Measurements from ENCODE around the gene MUC5B.
"Not testable (repeated sequence)": the region's sequence is repeated elsewhere in the genome, so short reads cannot be mapped to it uniquely, and the experiment has no call there.

MUC5B gene

DNA sequence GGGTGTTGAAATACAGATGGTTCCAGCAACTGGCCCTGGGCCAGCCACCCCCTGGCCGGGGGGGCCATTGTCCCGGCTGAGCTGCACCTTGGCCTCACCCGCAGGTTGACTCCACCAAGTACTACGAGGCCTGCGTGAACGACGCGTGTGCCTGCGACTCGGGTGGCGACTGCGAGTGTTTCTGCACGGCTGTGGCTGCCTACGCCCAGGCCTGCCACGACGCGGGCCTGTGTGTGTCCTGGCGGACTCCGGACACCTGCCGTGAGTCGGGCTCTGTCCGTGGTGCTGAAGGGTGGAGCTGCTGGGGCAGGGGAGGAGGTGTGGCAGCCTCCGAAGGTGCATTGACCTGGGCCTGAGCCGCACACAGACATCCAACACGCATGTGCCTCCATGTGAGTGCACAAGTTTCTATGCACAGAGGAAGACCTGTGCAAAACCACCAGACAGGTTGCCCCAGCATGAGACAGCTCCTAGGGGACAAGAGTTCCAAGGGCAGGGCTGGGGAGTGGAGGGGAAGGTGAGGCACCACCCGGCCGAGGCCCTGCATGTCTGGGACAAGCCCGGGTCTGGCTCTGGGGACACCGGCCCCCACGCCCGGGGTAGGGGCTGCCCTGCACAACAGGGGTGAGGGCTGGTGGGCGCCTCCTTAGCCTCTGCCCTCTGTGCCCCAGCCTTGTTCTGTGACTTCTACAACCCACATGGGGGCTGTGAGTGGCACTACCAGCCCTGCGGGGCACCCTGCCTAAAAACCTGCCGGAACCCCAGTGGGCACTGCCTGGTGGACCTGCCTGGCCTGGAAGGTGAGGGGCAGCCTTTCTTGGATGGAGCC, 16.1 kb downstream of the MUC5B start:
- no peak overlapping the region for H2AFZ ChIP-seq (ENCODE audit: low read depth, low read length)
- peaks cover 6% of the 10 kb centered on the region for H3K9me3 ChIP-seq (ENCODE audit: low read length)
- H3K4me1 ChIP-seq (ENCODE audit: insufficient read depth, low read length), result no peaks in the 10 kb centered on the region
- no peak overlapping the region for H3K4me3 ChIP-seq (ENCODE audit: low read length)
- peaks cover 11% of the 10 kb centered on the region for H3K27me3 ChIP-seq (ENCODE audit: insufficient read depth, low read length)
- H3K36me3 ChIP-seq (ENCODE audit: insufficient read depth, low read length), result no peaks in the 10 kb centered on the region

DNA sequence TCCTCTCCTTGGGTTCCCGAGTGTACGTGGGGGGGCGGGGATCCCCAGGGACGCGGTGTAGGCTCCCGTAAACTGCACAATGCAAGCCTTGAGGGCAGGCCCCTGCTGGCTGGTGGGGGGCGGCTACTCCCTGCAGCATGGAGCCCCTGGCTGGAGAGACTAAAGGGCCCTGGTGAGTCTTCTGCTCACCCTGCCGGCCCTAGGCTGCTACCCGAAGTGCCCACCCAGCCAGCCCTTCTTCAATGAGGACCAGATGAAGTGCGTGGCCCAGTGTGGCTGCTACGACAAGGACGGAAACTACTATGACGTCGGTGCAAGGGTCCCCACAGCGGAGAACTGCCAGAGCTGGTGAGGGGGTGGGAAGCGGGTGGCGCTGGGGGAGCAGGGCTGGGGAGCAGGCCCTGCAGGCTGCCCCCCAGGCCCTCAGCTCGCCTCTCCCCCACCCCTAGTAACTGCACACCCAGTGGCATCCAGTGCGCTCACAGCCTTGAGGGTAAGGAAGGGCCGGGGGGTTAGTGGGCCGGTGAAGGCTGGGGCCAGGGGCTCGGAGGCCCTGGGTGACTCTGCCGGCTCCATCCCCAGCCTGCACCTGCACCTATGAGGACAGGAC, 16.8 kb downstream of the MUC5B start:
- Histone ChIP-seq H3K4me3 (ENCODE audit: low read length) (no peak overlapping the region), H2AFZ (ENCODE audit: low read depth, low read length) (no peak overlapping the region), H3K27me3 (ENCODE audit: insufficient read depth, low read length) (peaks cover 11% of the 10 kb centered on the region), H3K9me3 (ENCODE audit: low read length) (peaks cover 6% of the 10 kb centered on the region), H3K4me1 (ENCODE audit: insufficient read depth, low read length) (no peaks in the 10 kb centered on the region), H3K36me3 (ENCODE audit: insufficient read depth, low read length) (no peaks in the 10 kb centered on the region)

DNA sequence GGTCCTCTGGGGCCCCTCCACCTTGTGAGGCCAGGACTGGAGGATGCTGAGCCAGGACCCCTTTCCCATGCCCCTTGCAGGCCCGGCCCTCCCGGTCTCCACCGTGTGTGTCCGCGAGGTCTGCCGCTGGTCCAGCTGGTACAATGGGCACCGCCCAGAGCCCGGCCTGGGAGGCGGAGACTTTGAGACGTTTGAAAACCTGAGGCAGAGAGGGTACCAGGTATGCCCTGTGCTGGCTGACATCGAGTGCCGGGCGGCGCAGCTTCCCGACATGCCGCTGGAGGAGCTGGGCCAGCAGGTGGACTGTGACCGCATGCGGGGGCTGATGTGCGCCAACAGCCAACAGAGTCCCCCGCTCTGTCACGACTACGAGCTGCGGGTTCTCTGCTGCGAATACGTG, 17.9 kb downstream of the MUC5B start:
- Histone ChIP-seq H3K36me3 (ENCODE audit: insufficient read depth, low read length) (no peaks in the 10 kb centered on the region), H3K9me3 (ENCODE audit: low read length) (peaks cover 8% of the 10 kb centered on the region), H2AFZ (ENCODE audit: low read depth, low read length) (no peak overlapping the region), H3K4me3 (ENCODE audit: low read length) (no peak overlapping the region), H3K27me3 (ENCODE audit: insufficient read depth, low read length) (peaks cover 11% of the 10 kb centered on the region), H3K4me1 (ENCODE audit: insufficient read depth, low read length) (no peaks in the 10 kb centered on the region)

DNA sequence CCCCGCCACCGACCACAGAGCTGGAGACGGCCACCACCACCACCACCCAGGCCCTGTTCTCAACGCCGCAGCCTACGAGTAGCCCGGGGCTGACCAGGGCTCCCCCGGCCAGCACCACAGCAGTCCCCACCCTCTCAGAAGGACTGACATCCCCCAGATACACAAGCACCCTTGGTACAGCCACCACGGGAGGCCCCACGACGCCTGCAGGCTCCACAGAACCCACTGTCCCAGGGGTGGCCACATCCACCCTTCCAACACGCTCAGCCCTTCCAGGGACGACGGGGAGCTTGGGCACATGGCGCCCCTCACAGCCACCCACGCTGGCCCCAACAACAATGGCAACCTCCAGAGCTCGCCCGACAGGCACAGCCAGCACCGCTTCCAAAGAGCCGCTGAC, 18.8 kb downstream of the MUC5B start:
- Histone ChIP-seq H3K4me1 (ENCODE audit: insufficient read depth, low read length) (no peaks in the 10 kb centered on the region), H2AFZ (ENCODE audit: low read depth, low read length) (no peak overlapping the region), H3K9me3 (ENCODE audit: low read length) (peaks cover 8% of the 10 kb centered on the region), H3K27me3 (ENCODE audit: insufficient read depth, low read length) (peaks cover 7% of the 10 kb centered on the region), H3K4me3 (ENCODE audit: low read length) (no peak overlapping the region), H3K36me3 (ENCODE audit: insufficient read depth, low read length) (no peaks in the 10 kb centered on the region)

DNA sequence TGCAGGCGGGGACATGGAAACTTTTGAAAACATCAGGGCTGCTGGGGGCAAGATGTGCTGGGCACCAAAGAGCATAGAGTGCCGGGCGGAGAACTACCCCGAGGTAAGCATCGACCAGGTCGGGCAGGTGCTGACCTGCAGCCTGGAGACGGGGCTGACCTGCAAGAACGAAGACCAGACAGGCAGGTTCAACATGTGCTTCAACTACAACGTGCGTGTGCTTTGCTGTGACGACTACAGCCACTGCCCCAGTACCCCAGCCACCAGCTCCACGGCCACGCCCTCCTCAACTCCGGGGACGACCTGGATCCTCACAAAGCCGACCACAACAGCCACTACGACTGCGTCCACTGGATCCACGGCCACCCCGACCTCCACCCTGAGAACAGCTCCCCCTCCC, 19.4 kb downstream of the MUC5B start:
- no peak overlapping the region for H3K4me3 ChIP-seq (ENCODE audit: low read length)
- H3K4me1 ChIP-seq (ENCODE audit: insufficient read depth, low read length), result no peaks in the 10 kb centered on the region
- peaks cover 4% of the 10 kb centered on the region for H3K27me3 ChIP-seq (ENCODE audit: insufficient read depth, low read length)
- no peak overlapping the region for H2AFZ ChIP-seq (ENCODE audit: low read depth, low read length)
- no peaks in the 10 kb centered on the region for H3K36me3 ChIP-seq (ENCODE audit: insufficient read depth, low read length)
- peaks cover 8% of the 10 kb centered on the region for H3K9me3 ChIP-seq (ENCODE audit: low read length)

DNA sequence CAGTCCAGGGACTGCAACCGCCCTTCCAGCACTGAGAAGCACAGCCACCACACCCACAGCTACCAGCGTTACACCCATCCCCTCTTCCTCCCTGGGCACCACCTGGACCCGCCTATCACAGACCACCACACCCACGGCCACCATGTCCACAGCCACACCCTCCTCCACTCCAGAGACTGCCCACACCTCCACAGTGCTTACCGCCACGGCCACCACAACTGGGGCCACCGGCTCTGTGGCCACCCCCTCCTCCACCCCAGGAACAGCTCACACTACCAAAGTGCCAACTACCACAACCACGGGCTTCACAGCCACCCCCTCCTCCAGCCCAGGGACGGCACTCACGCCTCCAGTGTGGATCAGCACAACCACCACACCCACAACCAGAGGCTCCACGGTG, 19.9 kb downstream of the MUC5B start:
- H3K4me3 ChIP-seq (ENCODE audit: low read length); H3K27me3 ChIP-seq (ENCODE audit: insufficient read depth, low read length); H3K36me3 ChIP-seq (ENCODE audit: insufficient read depth, low read length); H3K4me1 ChIP-seq (ENCODE audit: insufficient read depth, low read length); H3K9me3 ChIP-seq (ENCODE audit: low read length); H2AFZ ChIP-seq (ENCODE audit: low read depth, low read length): not testable (repeated sequence)

DNA sequence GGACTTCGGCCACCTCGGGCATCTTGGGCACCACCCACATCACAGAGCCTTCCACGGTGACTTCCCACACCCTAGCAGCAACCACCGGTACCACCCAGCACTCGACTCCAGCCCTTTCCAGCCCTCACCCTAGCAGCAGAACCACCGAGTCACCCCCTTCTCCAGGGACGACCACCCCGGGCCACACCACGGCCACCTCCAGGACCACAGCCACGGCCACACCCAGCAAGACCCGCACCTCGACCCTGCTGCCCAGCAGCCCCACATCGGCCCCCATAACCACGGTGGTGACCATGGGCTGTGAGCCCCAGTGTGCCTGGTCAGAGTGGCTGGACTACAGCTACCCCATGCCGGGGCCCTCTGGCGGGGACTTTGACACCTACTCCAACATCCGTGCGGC, 20.7 kb downstream of the MUC5B start:
- not testable (repeated sequence) for H3K9me3 ChIP-seq (ENCODE audit: low read length); H3K36me3 ChIP-seq (ENCODE audit: insufficient read depth, low read length); H3K4me1 ChIP-seq (ENCODE audit: insufficient read depth, low read length); H3K27me3 ChIP-seq (ENCODE audit: insufficient read depth, low read length); H3K4me3 ChIP-seq (ENCODE audit: low read length); H2AFZ ChIP-seq (ENCODE audit: low read depth, low read length)

DNA sequence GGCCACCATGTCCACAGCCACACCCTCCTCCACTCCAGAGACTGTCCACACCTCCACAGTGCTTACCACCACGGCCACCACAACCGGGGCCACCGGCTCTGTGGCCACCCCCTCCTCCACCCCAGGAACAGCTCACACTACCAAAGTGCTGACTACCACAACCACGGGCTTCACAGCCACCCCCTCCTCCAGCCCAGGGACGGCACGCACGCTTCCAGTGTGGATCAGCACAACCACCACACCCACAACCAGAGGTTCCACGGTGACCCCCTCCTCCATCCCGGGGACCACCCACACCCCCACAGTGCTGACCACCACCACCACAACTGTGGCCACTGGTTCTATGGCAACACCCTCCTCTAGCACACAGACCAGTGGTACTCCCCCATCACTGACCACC, 21.7 kb downstream of the MUC5B start:
- not testable (repeated sequence) for H2AFZ ChIP-seq (ENCODE audit: low read depth, low read length); H3K36me3 ChIP-seq (ENCODE audit: insufficient read depth, low read length); H3K27me3 ChIP-seq (ENCODE audit: insufficient read depth, low read length); H3K4me3 ChIP-seq (ENCODE audit: low read length); H3K4me1 ChIP-seq (ENCODE audit: insufficient read depth, low read length); H3K9me3 ChIP-seq (ENCODE audit: low read length)

DNA sequence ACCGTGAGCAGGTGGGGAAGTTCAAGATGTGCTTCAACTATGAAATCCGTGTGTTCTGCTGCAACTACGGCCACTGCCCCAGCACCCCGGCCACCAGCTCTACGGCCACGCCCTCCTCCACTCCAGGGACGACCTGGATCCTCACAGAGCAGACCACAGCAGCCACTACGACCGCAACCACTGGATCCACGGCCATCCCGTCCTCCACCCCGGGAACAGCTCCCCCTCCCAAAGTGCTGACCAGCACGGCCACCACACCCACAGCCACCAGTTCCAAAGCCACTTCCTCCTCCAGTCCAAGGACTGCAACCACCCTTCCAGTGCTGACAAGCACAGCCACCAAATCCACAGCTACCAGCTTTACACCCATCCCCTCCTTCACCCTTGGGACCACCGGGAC, 22.9 kb downstream of the MUC5B start:
- H3K27me3 ChIP-seq (ENCODE audit: insufficient read depth, low read length); H3K4me1 ChIP-seq (ENCODE audit: insufficient read depth, low read length); H3K36me3 ChIP-seq (ENCODE audit: insufficient read depth, low read length); H2AFZ ChIP-seq (ENCODE audit: low read depth, low read length); H3K4me3 ChIP-seq (ENCODE audit: low read length); H3K9me3 ChIP-seq (ENCODE audit: low read length): not testable (repeated sequence)

DNA sequence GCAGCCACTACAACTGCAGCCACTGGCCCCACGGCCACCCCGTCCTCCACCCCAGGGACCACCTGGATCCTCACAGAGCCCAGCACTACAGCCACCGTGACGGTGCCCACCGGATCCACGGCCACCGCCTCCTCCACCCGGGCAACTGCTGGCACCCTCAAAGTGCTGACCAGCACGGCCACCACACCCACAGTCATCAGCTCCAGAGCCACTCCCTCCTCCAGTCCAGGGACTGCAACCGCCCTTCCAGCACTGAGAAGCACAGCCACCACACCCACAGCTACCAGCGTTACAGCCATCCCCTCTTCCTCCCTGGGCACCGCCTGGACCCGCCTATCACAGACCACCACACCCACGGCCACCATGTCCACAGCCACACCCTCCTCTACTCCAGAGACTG, 23.4 kb downstream of the MUC5B start:
- peaks cover 13% of the 10 kb centered on the region for H3K9me3 ChIP-seq (ENCODE audit: low read length)
- not testable (repeated sequence) for H3K4me1 ChIP-seq (ENCODE audit: insufficient read depth, low read length); H3K27me3 ChIP-seq (ENCODE audit: insufficient read depth, low read length); H2AFZ ChIP-seq (ENCODE audit: low read depth, low read length); H3K36me3 ChIP-seq (ENCODE audit: insufficient read depth, low read length); H3K4me3 ChIP-seq (ENCODE audit: low read length)

DNA sequence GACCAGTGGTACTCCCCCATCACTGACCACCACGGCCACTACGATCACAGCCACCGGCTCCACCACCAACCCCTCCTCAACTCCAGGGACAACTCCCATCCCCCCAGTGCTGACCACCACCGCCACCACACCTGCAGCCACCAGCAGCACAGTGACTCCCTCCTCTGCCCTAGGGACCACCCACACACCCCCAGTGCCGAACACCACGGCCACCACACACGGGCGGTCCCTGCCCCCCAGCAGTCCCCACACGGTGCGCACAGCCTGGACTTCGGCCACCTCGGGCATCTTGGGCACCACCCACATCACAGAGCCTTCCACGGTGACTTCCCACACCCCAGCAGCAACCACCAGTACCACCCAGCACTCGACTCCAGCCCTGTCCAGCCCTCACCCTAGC, 24.2 kb downstream of the MUC5B start:
- H3K36me3 ChIP-seq (ENCODE audit: insufficient read depth, low read length); H2AFZ ChIP-seq (ENCODE audit: low read depth, low read length); H3K4me3 ChIP-seq (ENCODE audit: low read length); H3K27me3 ChIP-seq (ENCODE audit: insufficient read depth, low read length); H3K4me1 ChIP-seq (ENCODE audit: insufficient read depth, low read length): not testable (repeated sequence)
- H3K9me3 ChIP-seq (ENCODE audit: low read length), result peaks cover 16% of the 10 kb centered on the region

DNA sequence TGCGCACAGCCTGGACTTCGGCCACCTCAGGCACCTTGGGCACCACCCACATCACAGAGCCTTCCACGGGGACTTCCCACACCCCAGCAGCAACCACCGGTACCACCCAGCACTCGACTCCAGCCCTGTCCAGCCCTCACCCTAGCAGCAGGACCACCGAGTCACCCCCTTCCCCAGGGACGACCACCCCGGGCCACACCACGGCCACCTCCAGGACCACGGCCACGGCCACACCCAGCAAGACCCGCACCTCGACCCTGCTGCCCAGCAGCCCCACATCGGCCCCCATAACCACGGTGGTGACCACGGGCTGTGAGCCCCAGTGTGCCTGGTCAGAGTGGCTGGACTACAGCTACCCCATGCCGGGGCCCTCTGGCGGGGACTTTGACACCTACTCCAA, 26.1 kb downstream of the MUC5B start:
- H3K27me3 ChIP-seq (ENCODE audit: insufficient read depth, low read length); H2AFZ ChIP-seq (ENCODE audit: low read depth, low read length); H3K36me3 ChIP-seq (ENCODE audit: insufficient read depth, low read length); H3K4me1 ChIP-seq (ENCODE audit: insufficient read depth, low read length); H3K4me3 ChIP-seq (ENCODE audit: low read length): not testable (repeated sequence)
- H3K9me3 ChIP-seq (ENCODE audit: low read length), result peaks cover 11% of the 10 kb centered on the region

DNA sequence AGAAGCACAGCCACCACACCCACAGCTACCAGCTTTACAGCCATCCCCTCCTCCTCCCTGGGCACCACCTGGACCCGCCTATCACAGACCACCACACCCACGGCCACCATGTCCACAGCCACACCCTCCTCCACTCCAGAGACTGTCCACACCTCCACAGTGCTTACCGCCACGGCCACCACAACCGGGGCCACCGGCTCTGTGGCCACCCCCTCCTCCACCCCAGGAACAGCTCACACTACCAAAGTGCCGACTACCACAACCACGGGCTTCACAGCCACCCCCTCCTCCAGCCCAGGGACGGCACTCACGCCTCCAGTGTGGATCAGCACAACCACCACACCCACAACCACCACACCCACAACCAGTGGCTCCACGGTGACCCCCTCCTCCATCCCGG, 27.5 kb downstream of the MUC5B start:
- not testable (repeated sequence) for H3K4me3 ChIP-seq (ENCODE audit: low read length); H3K4me1 ChIP-seq (ENCODE audit: insufficient read depth, low read length); H2AFZ ChIP-seq (ENCODE audit: low read depth, low read length); H3K36me3 ChIP-seq (ENCODE audit: insufficient read depth, low read length); H3K27me3 ChIP-seq (ENCODE audit: insufficient read depth, low read length)
- H3K9me3 ChIP-seq (ENCODE audit: low read length), result peaks cover 11% of the 10 kb centered on the region

DNA sequence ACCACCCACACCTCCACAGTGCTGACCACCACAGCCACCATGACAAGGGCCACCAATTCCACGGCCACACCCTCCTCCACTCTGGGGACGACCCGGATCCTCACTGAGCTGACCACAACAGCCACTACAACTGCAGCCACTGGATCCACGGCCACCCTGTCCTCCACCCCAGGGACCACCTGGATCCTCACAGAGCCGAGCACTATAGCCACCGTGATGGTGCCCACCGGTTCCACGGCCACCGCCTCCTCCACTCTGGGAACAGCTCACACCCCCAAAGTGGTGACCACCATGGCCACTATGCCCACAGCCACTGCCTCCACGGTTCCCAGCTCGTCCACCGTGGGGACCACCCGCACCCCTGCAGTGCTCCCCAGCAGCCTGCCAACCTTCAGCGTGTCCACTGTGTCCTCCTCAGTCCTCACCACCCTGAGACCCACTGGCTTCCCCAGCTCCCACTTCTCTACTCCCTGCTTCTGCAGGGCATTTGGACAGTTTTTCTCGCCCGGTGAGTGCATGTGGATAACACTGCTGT, 28.4 kb downstream of the MUC5B start:
- Histone ChIP-seq H3K27me3 (ENCODE audit: insufficient read depth, low read length) (no peaks in the 10 kb centered on the region), H3K9me3 (ENCODE audit: low read length) (peaks cover 9% of the 10 kb centered on the region), H3K4me3 (ENCODE audit: low read length) (no peak overlapping the region), H3K4me1 (ENCODE audit: insufficient read depth, low read length) (no peaks in the 10 kb centered on the region), H3K36me3 (ENCODE audit: insufficient read depth, low read length) (no peaks in the 10 kb centered on the region), H2AFZ (ENCODE audit: low read depth, low read length) (no peak overlapping the region)

All from neuron (in vitro differentiated cells).